Activated CD4-positive, alpha-beta T cell treated with anti-CD3 and anti-CD28 coated beads for 36 hours (primary cell): ENCODE results near the gene ATP5PO. TPM values are rescaled to one million over a fixed set of nuclear protein-coding genes. Genes with fewer than 3 reads are reported as not detected.

ENCODE experiments used
- ATAC-seq: fragments of 200-7000 bp; cut with Tn5 transposase; one replicate; pipeline ENCODE4 v1.10.0; 2021; ENCODE audit warnings: mild to moderate bottlenecking, moderate library complexity
- CTCF ChIA-PET: fragments of 350-600 bp; sonication (Branson Sonifier 250); formaldehyde crosslinking; loops from one replicate; lab custom pipeline; 2021; ENCODE audit warnings: antibody characterized with exemption; lab: Charles Lee
- POLR2A ChIA-PET: fragments of 350-600 bp; sonication (Branson Sonifier 250); formaldehyde crosslinking; loops from one replicate; lab custom pipeline; 2021; ENCODE audit warnings: antibody characterized with exemption, inconsistent platforms; lab: Charles Lee
- DNase-seq: peaks from one replicate; pipeline ENCODE4 v3.0.0-alpha.2; 2020
- H3K27ac Mint-ChIP-seq: one replicate; pipeline ENCODE4 v1.8.0; 2021; ENCODE audit warnings: mixed read lengths
- H3K27me3 Mint-ChIP-seq: one replicate; pipeline ENCODE4 v1.8.0; 2021; ENCODE audit warnings: mixed read lengths
- H3K36me3 Mint-ChIP-seq: one replicate; pipeline ENCODE4 v1.8.0; 2021; ENCODE audit warnings: low read depth, mixed read lengths
- H3K4me1 Mint-ChIP-seq: one replicate; pipeline ENCODE4 v1.8.0; 2021; ENCODE audit warnings: mixed read lengths
- H3K4me3 Mint-ChIP-seq: one replicate; pipeline ENCODE4 v1.8.0; 2021; ENCODE audit warnings: mild to moderate bottlenecking, moderate library complexity, mixed read lengths
- H3K9me3 Mint-ChIP-seq: one replicate; pipeline ENCODE4 v1.8.0; 2021; ENCODE audit warnings: low read depth, mixed read lengths
- intact Hi-C, 2 experiments: fragments of 100-400 bp; cut with DNase I in 1 of 2; cut with micrococcal nuclease in 1 of 2; formaldehyde crosslinking; loops; one replicate each; pipeline versions ENCODE4 v1.14.2 to v1.15.1; 2022 to 2024; cut with DNase I, micrococcal nuclease
- total RNA-seq, 2 experiments: library from RNA; stranded (reverse); gene quantifications; one replicate each; pipeline ENCODE4 v1.2.3, GENCODE V29; 2021

The ATP5PO gene
- total RNA-seq, 2 experiments from 2014 or later = 177 to 238 TPM

GRCh38 chr21:33859373-33860102, 56.1 kb downstream of the ATP5PO start:
- Mint-ChIP-seq H3K9me3 (no peaks in the 10 kb centered on the region), H3K36me3 (no peaks in the 10 kb centered on the region), H3K4me1 (no peaks in the 10 kb centered on the region), H3K4me3 (no peak overlapping the region), H3K27me3 (no peaks in the 10 kb centered on the region), H3K27ac (no peak overlapping the region)
- no peak for ATAC-seq
- POLR2A ChIA-PET = no interaction called here
- intact Hi-C loops = no loop called here
- CTCF ChIA-PET = no interaction called here
- no peak for DNase-seq

- DNase-seq (no peak), ATAC-seq (no peak)
- H3K27me3 Mint-ChIP-seq = no peaks in the 10 kb centered on the region
- intact Hi-C loops = no loop called here
- H3K36me3 Mint-ChIP-seq = no peaks in the 10 kb centered on the region
- H3K4me1 Mint-ChIP-seq = no peaks in the 10 kb centered on the region
- POLR2A ChIA-PET = interaction anchor here (0.6 kb wide), 2 partner anchors 21 to 663 kb away, joined by 3 read pairs; no protein-coding TSS in a partner anchor
- CTCF ChIA-PET = no interaction called here
- no peak overlapping the region for H3K4me3 Mint-ChIP-seq
- H3K9me3 Mint-ChIP-seq = no peaks in the 10 kb centered on the region
- no peak overlapping the region for H3K27ac Mint-ChIP-seq
Measured at GRCh38 chr21:33858667-33859372, 56.8 kb downstream of the ATP5PO start.

- Mint-ChIP-seq H3K9me3 (no peaks in the 10 kb centered on the region), H3K27ac (no peak overlapping the region), H3K27me3 (no peaks in the 10 kb centered on the region), H3K4me3 (no peak overlapping the region), H3K4me1 (no peaks in the 10 kb centered on the region), H3K36me3 (no peaks in the 10 kb centered on the region)
- CTCF ChIA-PET = no interaction called here
- POLR2A ChIA-PET = interaction anchor here (0.6 kb wide), 2 partner anchors 20 to 664 kb away, joined by 3 read pairs; no protein-coding TSS in a partner anchor
- no peak for ATAC-seq
- intact Hi-C loops = no loop called here
- DNase-seq = no peak
Measured at GRCh38 chr21:33857846-33858666, 57.5 kb downstream of the ATP5PO start.

GRCh38 chr21:33856893-33857527, 58.6 kb downstream of the ATP5PO start:
- ChIA-PET CTCF (no interaction called here), POLR2A (no interaction called here)
- no peak overlapping the region for H3K4me3 Mint-ChIP-seq
- intact Hi-C loops = no loop called here
- H3K36me3 Mint-ChIP-seq = no peaks in the 10 kb centered on the region
- no peaks in the 10 kb centered on the region for H3K27me3 Mint-ChIP-seq
- H3K27ac Mint-ChIP-seq = no peak overlapping the region
- no peaks in the 10 kb centered on the region for H3K4me1 Mint-ChIP-seq
- no peak for DNase-seq
- no peak for ATAC-seq
- no peaks in the 10 kb centered on the region for H3K9me3 Mint-ChIP-seq

- Mint-ChIP-seq H3K4me1 (no peaks in the 10 kb centered on the region), H3K4me3 (no peak overlapping the region), H3K27me3 (no peaks in the 10 kb centered on the region), H3K27ac (no peak overlapping the region), H3K9me3 (no peaks in the 10 kb centered on the region), H3K36me3 (no peaks in the 10 kb centered on the region)
- CTCF ChIA-PET = interaction anchor here (0.7 kb wide), 1 partner anchor 837 kb away, joined by 5 read pairs; no protein-coding TSS in a partner anchor
- POLR2A ChIA-PET = no interaction called here
- intact Hi-C loops = no loop called here
- no peak for ATAC-seq
- no peak for DNase-seq
Measured at GRCh38 chr21:33855190-33855589, 60.4 kb downstream of the ATP5PO start.

- intact Hi-C loops = no loop called here
Measured at GRCh38 chr21:33854604-33855003, 61.0 kb downstream of the ATP5PO start.

More at GRCh38 chr21:33854604-33855003, 61.0 kb downstream of the ATP5PO start:
- POLR2A ChIA-PET = no interaction called here
- no peaks in the 10 kb centered on the region for H3K9me3 Mint-ChIP-seq
- no peaks in the 10 kb centered on the region for H3K4me1 Mint-ChIP-seq
- no peak overlapping the region for H3K27ac Mint-ChIP-seq
- H3K27me3 Mint-ChIP-seq = no peaks in the 10 kb centered on the region
- H3K4me3 Mint-ChIP-seq = no peak overlapping the region
- DNase-seq = no peak
- CTCF ChIA-PET = interaction anchor here (0.7 kb wide), 1 partner anchor 836 kb away, joined by 5 read pairs; no protein-coding TSS in a partner anchor
- ATAC-seq = no peak
- H3K36me3 Mint-ChIP-seq = no peaks in the 10 kb centered on the region

Other genes starting within 250 kb of the ATP5PO start
- gene MRPS6, start 157.8 kb upstream of the ATP5PO start, total RNA-seq = 100 to 1,000 TPM; 102 to 117 TPM
- gene SLC5A3, start 157.8 kb upstream of the ATP5PO start, total RNA-seq = 10 to 100 TPM; 18.2 to 22.9 TPM